Epithelial cell of esophagus (primary cell): ENCODE measurements around the gene NENF.

Experiments
- DNase-seq: peaks from one replicate; pipeline ENCODE4 v3.0.0; 2010; ENCODE audit warnings: low read depth
- H3K4me3 ChIP-seq: 2 replicates; pipeline ENCODE4 v1.5.1; 2011; ENCODE audit warnings: mild to moderate bottlenecking, low read length, control low read depth
- CTCF ChIP-seq: IDR thresholded peaks from 2 replicates; pipeline ENCODE4 v1.5.1; 2011; ENCODE audit warnings: low read depth, mild to moderate bottlenecking, low read length, control low read depth, inconsistent platforms; ENCODE audit not compliant: insufficient read depth; ENCODE audit errors: missing control alignments

Gene NENF

GRCh38 chr1:212458817-212459216 lies 26.1 kb downstream of the NENF start:
- no peak for TF ChIP-seq CTCF
- no peak for DNase-seq
- no peak overlapping the region for H3K4me3 ChIP-seq

- DNase-seq, result no peak
- H3K4me3 ChIP-seq, result no peak overlapping the region
- no peak for TF ChIP-seq CTCF
Measured at GRCh38 chr1:212459656-212460055, 26.9 kb downstream of the NENF start.

- no peak for DNase-seq
- no peak overlapping the region for H3K4me3 ChIP-seq
- no peak for TF ChIP-seq CTCF
Measured at GRCh38 chr1:212460376-212460775, 27.7 kb downstream of the NENF start.

- no peak overlapping the region for H3K4me3 ChIP-seq
- DNase-seq, result no peak
- no peak for TF ChIP-seq CTCF
Measured at GRCh38 chr1:212461916-212462660, 29.4 kb downstream of the NENF start.

- TF ChIP-seq CTCF, result no peak
- no peak for DNase-seq
- no peak overlapping the region for H3K4me3 ChIP-seq
Measured at GRCh38 chr1:212463565-212464285, 31.0 kb downstream of the NENF start.

- DNase-seq, result no peak
- H3K4me3 ChIP-seq, result no peak overlapping the region
- no peak for TF ChIP-seq CTCF
Measured at GRCh38 chr1:212465311-212465710, 32.6 kb downstream of the NENF start.
